Stimulated activated CD8-positive, alpha-beta memory T cell treated with anti-CD3 and anti-CD28 coated beads, Interleukin-7, amount 100 ng/mL, for 1 hour (primary cell): Measurements from ENCODE around the gene MRPL55.

Source experiments
- DNase-seq, 2 donors: peaks; one replicate each; pipeline ENCODE4 v3.0.0-alpha.2; 2020; ENCODE audit warnings: low read depth in 2 of 2

Gene MRPL55

DNA sequence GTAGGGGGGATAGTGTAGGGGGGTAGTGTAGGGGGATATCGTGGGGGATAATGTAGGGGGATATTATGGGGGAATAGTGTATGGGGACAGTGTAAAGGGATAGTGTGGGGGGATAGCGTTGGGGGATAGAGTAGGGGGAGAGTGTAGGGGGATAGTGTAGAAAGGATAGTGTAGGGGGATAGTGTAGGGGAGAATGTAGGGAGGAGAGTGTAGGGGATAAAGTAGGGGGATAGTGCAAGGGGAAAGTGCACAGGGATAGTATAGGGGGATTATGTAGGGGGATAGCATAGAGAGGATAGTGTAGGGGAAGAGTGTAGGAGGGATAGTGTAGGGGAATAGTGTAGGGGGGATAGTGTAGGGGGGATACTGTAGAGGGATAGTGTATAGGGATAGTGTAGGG is 38.9 kb downstream of the MRPL55 start:
- no peak for DNase-seq

DNA sequence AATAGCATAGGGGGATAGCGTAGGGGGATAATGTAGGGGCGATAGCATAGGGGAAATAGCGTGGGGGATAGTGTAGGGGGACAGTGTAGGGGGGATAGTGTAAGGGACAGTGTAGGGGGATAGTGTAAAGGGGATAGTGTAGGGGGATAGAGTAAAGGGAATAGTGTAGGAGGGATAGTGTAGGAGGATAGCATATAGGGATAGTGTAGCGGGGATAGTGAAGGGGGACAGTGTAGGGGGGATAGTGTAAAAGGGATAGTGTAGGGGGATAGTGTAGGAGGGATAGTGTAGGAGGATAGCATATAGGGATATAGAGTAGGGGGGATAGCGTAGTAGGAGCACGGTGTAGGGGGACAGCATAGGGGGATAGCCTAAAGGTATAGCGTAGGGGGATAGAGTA is 40.7 kb downstream of the MRPL55 start:
- DNase-seq, result no peak

DNA sequence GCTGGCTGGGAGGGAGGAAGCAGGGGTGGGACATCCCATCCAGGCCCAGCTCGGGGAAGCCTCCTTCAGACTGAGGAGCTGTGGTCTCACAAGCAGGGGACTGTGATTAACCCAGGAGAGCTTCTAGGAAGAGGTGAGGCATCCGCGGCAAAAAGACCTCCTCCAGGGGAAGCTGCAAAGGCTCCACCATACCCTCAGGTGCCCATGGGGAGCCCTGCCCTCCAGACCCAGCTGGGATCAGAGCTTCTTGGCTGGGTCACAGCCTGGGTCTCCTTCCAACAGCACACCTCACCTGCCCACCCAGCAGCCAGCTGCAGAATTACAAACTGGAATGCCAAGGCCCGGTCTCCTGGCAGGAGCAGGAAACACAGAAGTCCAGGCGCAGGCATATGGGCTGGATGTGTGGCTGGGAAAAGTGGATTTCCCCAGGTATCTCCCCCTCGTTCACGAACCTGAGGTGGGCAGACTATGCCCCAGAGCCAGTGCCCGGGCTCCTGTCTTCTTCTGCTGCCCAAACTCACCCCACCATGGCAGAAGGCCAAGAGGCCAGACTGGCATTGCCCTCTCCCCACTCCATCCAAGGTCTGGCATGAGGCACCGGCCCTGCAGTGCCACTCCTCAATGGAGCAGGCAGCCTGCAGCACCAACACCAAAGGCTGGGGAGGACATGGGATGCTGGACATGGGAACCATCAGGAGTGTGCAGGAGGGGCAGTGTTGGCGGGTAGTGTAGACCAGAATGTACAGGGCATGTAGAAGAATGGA is 42.0 kb downstream of the MRPL55 start:
- DNase-seq, result no peak

DNA sequence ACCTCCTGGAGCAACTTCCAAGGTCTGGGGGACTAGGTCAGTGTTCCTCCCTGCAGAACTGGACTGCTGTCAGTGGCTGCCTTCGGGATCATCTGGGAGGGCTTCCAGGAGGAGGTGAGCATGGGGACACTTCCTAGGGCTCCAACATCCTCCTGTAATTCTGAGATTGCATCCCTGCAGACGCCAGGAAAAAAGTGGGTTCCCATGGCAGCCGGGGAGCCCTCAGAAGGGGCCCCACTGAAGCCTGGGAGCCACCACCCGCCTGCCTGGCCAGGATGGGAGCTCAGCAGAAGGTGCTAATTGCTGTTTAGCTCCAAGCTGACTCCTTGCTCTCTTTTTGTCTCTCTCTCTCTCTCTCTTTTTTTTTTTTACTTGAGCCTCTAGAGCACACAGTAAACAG is 42.7 kb downstream of the MRPL55 start:
- DNase-seq, result no peak

DNA sequence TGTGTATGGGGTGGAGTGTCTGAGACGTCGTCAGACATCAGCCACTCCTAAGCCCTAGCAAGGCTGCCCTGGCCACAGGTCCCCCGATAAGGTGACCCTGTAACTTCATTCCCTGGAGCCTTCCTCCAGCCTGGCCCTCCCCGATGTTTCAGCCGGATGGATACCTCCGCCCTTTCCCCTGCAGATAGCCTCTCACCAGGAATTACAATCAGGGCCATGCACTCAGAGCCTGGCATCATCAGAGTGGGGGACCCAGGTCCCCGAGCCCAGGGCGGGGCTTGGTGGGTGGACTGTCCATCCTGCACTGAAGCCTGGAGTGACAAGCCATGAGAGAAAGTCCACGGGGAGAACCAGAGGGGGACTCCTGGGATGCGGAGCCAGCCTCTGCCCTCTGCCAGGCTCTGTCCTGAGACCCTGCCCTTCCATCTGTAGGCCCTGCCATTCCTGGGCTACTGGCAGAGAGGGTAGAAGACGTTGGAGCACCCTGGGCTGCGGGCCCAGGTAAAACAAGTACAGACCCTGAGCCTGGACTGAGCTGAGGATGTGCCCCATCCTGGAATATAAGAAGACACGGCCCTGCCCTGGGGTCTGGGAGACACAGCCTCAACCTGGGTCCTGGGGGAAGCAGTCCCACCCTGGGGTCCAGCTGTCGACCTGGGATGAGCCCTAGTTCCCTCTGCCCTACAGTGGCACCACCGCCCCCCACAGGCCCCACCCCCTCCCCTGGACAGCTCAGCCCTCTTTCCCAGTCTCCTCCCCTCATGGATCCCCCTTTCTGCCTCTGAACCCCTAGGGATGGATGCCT is 43.4 kb downstream of the MRPL55 start:
- no peak for DNase-seq

DNA sequence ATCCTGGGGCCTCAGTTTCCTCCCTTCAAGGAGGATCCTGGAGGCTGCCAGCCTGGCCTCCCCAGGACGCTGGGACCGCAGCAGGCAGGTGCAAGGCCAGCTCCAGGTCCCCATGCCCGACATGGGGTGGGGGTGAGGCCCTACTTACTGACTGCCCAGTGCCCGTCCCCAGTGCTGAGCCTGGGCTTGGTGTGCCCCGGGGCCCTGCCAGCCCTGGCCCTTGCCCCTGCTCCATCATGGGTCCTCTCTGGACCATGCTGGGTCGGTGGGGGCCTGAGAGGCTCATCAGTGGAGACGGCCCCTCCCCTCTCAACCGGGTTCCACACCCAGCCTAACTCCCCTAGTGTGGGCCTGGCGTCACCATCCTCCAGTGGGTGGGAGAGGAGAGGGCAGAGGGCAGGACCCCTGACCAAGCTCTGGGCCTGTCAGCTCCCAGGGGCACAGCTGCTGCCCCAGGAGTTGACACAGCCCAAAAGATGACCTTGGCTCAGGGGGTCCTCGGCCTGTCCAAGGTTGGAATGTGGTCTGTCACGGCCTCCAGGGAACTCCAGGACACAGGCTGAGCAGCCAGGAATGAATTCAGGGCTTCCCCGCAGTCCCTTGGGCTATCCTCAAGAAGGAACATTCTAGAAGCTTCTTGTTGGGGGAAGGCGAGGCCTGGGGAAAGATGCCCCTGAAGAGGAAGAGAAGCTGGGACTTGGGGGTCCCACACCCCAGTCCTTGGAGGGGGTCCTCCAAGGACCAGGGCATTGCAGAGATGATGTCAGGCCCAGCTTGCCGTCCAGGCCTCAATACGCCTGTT is 44.2 kb downstream of the MRPL55 start:
- no peak for DNase-seq

DNA sequence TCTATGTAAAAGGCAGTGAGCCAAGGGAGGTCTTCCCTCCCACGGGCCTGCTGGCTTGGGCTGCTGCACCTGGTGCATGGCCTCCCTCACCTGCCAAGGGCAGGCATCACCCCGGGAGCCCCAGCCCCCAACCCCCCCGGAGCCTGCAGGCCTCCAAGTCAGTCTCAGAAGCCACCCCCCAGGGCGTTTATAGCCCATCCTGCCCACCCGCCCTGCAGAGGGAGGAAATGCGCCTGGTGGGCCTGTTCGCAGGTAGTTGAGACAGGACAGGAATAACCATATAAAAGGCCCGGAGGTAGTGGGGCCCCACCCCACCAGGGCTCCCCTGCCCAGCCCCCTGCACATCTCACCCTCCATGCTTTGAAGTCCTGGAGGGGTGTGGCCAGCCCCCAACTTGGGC is 44.8 kb downstream of the MRPL55 start:
- no peak for DNase-seq

DNA sequence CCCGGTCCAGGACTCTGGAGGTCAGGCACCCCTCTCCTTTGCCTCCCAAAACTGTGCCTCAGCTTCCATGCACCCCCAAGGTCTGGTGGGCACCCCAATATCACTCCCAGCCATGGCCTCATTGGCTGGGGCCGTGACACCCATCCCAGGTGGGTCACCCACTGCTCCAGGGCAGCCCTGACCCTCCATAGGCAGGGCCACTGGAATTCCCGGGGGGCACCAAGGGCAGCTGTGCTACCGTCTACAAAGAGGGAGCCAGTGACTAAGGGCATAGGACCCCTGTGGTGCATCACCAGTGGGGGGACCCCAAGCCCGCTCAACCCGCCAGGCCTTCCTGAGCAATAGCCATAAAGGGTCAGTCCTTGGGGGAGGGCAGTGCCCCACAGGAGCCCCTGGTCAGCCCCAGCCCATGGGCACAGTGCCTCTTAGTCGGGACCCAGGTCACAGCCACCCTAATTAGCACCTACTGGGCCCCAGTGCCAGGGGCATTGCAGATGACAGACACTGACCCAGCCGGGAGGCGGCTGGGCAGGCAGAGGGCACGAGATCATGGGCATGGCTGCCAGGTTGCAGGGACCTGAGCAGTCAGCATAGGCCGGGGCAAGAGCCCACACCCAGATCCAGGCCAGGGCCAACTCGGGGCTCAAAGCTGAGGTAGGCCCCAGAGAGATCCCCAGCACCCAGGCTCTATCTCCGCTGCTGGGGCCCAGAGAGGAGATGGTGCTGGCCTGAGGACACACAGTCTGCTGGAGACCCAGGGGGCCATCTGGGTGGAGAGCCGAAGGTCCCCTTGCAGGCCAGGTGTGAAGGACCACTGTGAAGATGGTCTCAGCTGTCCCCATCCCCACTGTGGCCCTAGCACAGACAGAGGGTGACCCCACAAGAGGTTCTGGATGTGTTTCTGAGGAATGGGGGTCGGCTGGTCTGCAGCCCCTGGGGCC is 45.6 kb downstream of the MRPL55 start:
- no peak for DNase-seq

DNA sequence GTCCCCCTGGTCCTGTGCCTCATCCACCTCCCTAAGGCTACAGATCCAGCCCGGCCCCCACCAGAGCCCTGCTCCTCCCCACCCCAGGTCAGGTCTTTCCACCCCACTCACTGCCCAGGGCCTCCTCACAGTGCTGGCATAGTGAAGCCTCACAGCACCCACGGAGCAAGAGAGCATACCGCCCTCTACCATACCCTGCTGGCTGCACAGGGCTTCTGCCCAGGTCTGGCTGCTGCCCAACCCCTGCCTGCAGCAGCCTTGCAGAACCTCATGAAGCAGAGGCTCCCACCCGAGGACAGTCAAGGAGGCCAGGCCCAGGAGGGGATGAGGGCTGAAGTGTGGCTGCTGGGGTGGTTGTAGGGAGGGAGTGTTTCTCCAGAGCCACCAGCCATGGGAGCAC is 46.3 kb downstream of the MRPL55 start:
- no peak for DNase-seq

DNA sequence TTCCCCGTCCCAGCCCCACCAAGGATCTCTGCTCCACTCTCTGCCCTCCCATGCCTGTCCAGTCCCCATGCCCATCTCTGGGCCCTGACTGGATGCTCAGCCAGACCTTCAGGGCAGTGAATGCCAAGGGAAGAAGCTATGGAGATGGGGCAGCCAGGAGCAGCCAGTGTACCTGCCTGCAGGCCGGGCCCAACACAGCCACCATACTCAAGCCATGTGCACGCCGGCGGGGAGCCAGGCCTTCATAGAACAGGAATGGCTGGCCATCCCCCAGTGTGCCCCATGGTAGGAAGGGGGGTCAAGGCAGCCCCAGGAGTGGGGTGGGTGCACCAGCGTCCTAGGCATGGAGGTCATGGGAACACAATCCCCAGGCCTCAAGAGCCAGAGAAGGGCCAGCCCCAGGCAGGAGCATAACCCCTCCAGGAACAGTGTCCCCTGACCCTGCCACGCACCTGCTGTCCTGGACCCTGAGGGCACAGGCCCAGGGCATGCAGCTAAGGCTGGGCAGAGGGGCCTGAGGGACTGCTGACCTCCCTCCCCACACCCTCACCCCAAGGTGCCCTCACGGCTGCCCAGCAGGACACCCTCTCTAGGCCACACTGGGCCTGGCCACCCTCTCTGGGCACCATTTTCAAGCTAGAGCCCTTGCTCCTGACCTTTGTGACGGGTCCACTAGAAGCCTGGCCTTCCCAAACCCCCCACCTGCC is 46.9 kb downstream of the MRPL55 start:
- DNase-seq, result no peak

DNA sequence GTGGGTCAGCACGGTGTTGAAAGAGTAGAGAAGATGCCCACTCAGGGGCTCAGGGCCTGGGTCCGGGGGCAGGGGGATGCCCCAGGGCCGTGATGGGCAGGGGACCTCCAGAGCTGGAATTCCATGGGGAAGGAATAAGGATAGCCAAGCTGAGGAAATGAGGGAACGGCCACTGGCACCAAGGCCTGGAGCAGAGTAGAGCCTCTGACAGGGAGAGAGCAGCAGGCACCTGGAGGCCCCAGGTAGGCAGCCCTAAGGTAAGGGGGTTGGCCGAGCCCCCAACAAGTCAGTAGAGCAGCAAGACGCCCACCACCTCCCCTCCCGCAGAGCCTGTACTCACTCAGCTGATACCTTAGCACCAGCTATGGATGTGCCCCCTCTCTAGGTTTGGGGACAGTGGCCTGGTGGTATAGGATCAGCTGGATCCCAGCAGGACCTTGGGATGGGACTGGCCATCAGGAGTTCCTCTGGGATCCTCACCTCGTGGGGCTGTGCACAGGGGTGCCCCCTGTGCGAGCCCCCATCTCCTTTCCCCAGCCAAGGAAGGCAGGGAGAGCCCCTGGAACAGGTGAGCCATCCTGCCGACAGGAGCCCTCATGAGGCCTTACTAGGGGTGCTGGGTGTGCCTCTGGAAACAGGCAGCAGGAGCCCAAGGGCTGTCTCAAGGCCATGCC is 47.6 kb downstream of the MRPL55 start:
- DNase-seq, result no peak

DNA sequence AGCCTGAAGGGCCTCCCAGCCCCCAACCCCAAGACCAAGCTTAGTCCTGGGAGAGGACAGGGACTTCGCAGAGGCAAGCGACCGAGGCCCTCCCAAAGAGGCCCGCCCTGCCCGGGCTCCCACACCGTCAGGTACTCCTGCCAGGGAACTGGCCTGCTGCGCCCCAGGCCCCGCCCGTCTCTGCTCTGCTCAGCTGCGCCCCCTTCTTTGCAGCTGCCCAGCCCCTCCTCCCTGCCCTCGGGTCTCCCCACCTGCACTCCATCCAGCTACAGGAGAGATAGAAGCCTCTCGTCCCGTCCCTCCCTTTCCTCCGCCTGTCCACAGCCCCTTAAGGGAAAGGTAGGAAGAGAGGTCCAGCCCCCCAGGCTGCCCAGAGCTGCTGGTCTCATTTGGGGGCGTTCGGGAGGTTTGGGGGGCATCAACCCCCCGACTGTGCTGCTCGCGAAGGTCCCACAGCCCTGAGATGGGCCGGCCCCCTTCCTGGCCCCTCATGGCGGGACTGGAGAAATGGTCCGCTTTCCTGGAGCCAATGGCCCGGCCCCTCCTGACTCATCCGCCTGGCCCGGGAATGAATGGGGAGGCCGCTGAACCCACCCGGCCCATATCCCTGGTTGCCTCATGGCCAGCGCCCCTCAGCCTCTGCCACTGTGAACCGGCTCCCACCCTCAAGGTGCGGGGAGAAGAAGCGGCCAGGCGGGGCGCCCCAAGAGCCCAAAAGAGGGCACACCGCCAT is 48.5 kb downstream of the MRPL55 start:
- no peak for DNase-seq

DNA sequence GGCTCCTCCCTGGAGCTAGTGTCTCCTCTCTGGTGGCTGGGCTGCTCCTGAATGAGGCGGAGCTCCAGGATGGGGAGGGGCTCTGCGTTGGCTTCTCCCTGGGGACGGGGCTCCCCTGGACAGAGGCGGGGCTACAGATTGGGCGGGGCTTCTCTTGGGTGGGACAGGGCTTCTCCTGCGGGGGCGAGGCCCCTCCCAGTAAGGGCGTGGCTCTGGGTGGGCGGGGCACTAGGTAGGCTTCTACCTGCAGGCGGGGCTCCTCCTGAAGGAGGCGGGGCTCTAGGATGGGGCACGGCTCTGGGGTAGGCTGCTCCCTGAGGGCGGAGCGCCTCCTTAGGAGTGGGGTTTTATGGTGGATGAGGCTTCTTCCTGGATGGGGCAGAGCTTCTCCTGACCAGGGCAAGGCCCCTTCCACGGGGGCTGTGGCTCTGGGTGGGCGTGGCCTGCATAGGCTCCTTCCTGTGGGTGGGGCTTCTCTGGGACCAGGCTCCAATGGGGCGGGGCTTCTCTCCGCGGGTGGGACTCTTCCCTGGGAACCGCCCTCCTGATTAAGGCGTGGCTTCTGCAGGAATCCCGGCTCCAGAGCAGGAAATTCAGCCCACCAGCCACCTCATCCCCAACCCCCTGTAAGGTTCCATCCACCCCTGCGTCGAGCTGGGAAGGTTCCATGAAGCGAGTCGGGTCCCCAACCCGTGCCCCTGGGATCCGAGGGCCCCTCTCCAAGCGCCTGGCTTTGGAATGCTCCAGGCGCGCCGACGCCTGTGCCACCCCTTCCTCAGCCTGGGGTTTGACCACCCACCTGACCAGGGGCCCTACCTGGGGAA is 49.3 kb downstream of the MRPL55 start:
- peak in 1 of 2 donors; percentile 40 for DNase-seq

DNA sequence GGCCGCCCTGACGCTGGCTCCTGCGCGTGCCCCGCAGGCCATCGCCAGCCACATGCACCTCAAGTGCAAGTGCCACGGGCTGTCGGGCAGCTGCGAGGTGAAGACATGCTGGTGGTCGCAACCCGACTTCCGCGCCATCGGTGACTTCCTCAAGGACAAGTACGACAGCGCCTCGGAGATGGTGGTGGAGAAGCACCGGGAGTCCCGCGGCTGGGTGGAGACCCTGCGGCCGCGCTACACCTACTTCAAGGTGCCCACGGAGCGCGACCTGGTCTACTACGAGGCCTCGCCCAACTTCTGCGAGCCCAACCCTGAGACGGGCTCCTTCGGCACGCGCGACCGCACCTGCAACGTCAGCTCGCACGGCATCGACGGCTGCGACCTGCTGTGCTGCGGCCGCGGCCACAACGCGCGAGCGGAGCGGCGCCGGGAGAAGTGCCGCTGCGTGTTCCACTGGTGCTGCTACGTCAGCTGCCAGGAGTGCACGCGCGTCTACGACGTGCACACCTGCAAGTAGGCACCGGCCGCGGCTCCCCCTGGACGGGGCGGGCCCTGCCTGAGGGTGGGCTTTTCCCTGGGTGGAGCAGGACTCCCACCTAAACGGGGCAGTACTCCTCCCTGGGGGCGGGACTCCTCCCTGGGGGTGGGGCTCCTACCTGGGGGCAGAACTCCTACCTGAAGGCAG is 50.0 kb downstream of the MRPL55 start:
- DNase-seq, result no peak

DNA sequence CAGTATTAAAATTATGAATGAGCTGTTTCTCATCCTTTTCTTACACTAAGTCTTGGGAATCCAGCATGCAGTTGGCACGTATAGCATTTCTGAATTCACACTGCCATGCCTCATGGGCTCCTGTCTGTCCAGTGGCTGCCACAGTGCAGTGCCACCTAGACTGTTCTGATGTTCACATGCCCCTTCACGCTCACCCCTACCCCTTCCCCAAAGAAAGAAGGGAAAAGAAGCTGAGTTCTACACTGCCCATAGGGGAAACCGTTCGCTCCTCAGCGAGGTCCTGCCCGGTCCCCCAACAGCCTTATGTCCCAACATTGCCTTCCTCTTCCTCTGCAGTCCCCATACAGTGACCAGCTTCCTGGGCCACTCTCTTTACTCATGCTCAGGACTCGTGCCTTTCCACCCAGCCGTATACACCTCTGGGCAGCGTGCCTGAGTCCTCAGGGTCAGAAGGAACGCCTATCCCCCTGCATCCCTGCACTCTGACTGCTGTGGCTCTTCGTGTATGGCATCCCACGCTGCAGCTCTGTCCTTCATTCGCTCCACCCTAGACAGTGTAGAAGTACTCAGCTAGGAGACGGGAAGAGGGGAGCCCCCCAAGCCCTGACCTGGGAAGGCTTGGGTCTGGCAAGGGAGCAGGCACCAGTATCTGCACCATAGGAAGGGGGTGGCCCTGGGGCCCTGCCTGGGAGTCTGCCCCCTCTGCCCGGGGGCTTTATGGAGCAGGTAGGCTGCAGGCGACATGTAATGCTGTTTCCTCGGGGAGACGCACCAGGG is 50.7 kb downstream of the MRPL55 start:
- DNase-seq, result no peak
